Fibroblast of skin of left biceps (primary cell): ENCODE measurements around the gene ACVRL1.

Source experiments
- DNase-seq, 2 experiments: peaks; one replicate each; pipeline ENCODE4 v3.0.0-alpha.2; 2013; ENCODE audit warnings: low read depth in 2 of 2

The ACVRL1 gene

GRCh38 chr12:51962737-51963136 lies 55.4 kb downstream of the ACVRL1 start:
- no peak for DNase-seq

- no peak for DNase-seq
These were observed 56.2 kb downstream of the ACVRL1 start for GRCh38 chr12:51963477-51963876.

- DNase-seq = no peak
These were observed 62.3 kb downstream of the ACVRL1 start for GRCh38 chr12:51969643-51970042.

- no peak for DNase-seq
These were observed 63.8 kb downstream of the ACVRL1 start for GRCh38 chr12:51970904-51971646.

GRCh38 chr12:51971679-51972421 lies 64.5 kb downstream of the ACVRL1 start:
- DNase-seq = no peak

- DNase-seq = no peak
These were observed 65.1 kb downstream of the ACVRL1 start for GRCh38 chr12:51972422-51972812.

- DNase-seq = no peak
These were observed 65.6 kb downstream of the ACVRL1 start for GRCh38 chr12:51972849-51973273.
